RWPE2 (cell line): ENCODE measurements around the gene CASK.

Experiments
- ATAC-seq: fragments of 200-7000 bp; cut with Tn5 transposase; 3 replicates; pipeline ENCODE4 v1.9.1; 2021; ENCODE audit warnings: low read depth
- DNase-seq: peaks from one replicate; pipeline ENCODE4 v3.0.0-alpha.2; 2020; ENCODE audit warnings: low spot score
- H3K27ac ChIP-seq: fragments of 450-650 bp; 2 replicates; pipeline ENCODE4 v1.5.1; 2017; ENCODE audit warnings: mild to moderate bottlenecking; ENCODE audit not compliant: poor library complexity, severe bottlenecking
- H3K27me3 ChIP-seq: fragments of 250-450 bp; sonication (Bioruptor Pico); 2 replicates; pipeline ENCODE4 v1.5.1; 2021; ENCODE audit warnings: mild to moderate bottlenecking, moderate library complexity; ENCODE audit not compliant: insufficient read depth, poor library complexity, severe bottlenecking
- H3K36me3 ChIP-seq: fragments of 250-450 bp; sonication (Bioruptor Pico); 2 replicates; pipeline ENCODE4 v1.5.1; 2020; ENCODE audit warnings: low read depth, mild to moderate bottlenecking, moderate library complexity
- H3K4me1 ChIP-seq: fragments of 250-450 bp; sonication (Bioruptor Pico); 2 replicates; pipeline ENCODE4 v1.5.1; 2021; ENCODE audit warnings: mild to moderate bottlenecking, moderate library complexity; ENCODE audit not compliant: insufficient read depth, poor library complexity, severe bottlenecking
- H3K4me3 ChIP-seq: fragments of 250-450 bp; sonication (Bioruptor Pico); 2 replicates; pipeline ENCODE4 v1.5.1; 2021; ENCODE audit warnings: mild to moderate bottlenecking, moderate library complexity; ENCODE audit not compliant: severe bottlenecking
- H3K9me3 ChIP-seq: fragments of 250-450 bp; sonication (Bioruptor Pico); 2 replicates; pipeline ENCODE4 v1.5.1; 2021; ENCODE audit warnings: mild to moderate bottlenecking, moderate library complexity; ENCODE audit not compliant: severe bottlenecking
- CTCF ChIP-seq: fragments of 450-650 bp; IDR thresholded peaks from one replicate; pipeline ENCODE4 v1.5.1; 2017; ENCODE audit warnings: mild to moderate bottlenecking, moderate library complexity; ENCODE audit not compliant: poor library complexity, severe bottlenecking

The CASK gene

GRCh38 chrX:41917517-41917916, 5.8 kb downstream of the CASK start:
- H3K9me3 ChIP-seq: no peaks in the 10 kb centered on the region
- no peaks in the 10 kb centered on the region for H3K27me3 ChIP-seq
- H3K36me3 ChIP-seq: no peaks in the 10 kb centered on the region
- no peak overlapping the region for H3K4me3 ChIP-seq
- H3K27ac ChIP-seq: no peak overlapping the region
- no peak for ATAC-seq
- peaks cover 6% of the 10 kb centered on the region for H3K4me1 ChIP-seq
- no peak for TF ChIP-seq CTCF
- no peak for DNase-seq

DNA sequence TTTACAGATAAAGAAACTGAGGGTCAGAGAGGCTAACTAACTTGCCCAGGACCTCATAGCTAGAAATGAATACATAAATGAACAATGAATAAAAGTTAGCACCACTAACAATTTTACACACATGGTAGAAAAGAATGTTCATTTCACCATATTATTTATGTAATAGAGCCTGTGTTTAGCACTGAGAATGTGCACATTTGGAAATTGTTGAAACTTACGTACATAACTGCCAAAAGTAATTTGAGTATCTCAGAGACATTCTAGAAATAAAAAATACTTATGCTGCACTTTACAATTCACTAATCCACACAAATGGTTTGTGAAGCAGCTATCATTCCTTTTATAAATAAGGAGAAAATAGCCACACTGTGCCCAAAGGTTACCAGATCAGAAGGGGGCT, 9.9 kb downstream of the CASK start:
- Histone ChIP-seq H3K27ac (no peak overlapping the region), H3K27me3 (no peaks in the 10 kb centered on the region), H3K9me3 (no peaks in the 10 kb centered on the region), H3K4me1 (no peaks in the 10 kb centered on the region), H3K4me3 (no peak overlapping the region), H3K36me3 (no peaks in the 10 kb centered on the region)
- no peak for DNase-seq
- TF ChIP-seq CTCF: no peak
- ATAC-seq: no peak

GRCh38 chrX:41912923-41913322, 10.4 kb downstream of the CASK start:
- ATAC-seq (no peak), DNase-seq (no peak)
- Histone ChIP-seq H3K27me3 (no peaks in the 10 kb centered on the region), H3K4me3 (no peak overlapping the region), H3K4me1 (no peaks in the 10 kb centered on the region), H3K9me3 (no peaks in the 10 kb centered on the region), H3K27ac (no peak overlapping the region), H3K36me3 (no peaks in the 10 kb centered on the region)
- TF ChIP-seq CTCF: no peak

DNA sequence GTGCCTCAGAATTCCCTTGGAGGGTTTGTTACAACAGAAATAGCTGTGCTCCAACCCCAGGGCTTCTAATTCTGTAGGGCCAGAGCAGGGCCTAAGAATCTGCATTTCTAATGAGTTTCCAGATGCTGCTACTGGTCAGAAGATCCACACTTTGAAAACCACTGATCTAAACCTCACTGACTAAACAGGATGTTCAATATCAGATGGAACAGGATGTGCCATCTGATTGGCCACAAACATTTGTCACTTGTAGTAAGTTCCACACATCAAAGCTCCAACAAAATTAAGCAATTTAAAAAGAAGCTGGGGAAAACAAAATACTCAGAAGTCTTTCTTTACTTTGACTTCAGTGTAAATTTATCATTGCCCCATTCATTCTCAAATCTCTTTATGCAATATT, 14.3 kb downstream of the CASK start:
- H3K27ac ChIP-seq: no peak overlapping the region
- no peak overlapping the region for H3K4me3 ChIP-seq
- H3K27me3 ChIP-seq: no peaks in the 10 kb centered on the region
- no peak for ATAC-seq
- TF ChIP-seq CTCF: no peak
- no peaks in the 10 kb centered on the region for H3K9me3 ChIP-seq
- no peak for DNase-seq
- peaks cover 12% of the 10 kb centered on the region for H3K4me1 ChIP-seq
- no peaks in the 10 kb centered on the region for H3K36me3 ChIP-seq

- Histone ChIP-seq H3K36me3 (no peaks in the 10 kb centered on the region), H3K27me3 (no peaks in the 10 kb centered on the region), H3K4me3 (no peak overlapping the region), H3K9me3 (no peaks in the 10 kb centered on the region), H3K27ac (peak overlapping the region; percentile 14), H3K4me1 (peaks cover 12% of the 10 kb centered on the region)
- ATAC-seq (peak; percentile 85), DNase-seq (no peak)
- TF ChIP-seq CTCF: no peak
These were observed 16.7 kb downstream of the CASK start for GRCh38 chrX:41906515-41907187.
